ENCODE results near the gene RFC4. TPM values are rescaled to one million over a fixed set of nuclear protein-coding genes. Genes with fewer than 3 reads are reported as not detected.

Gene RFC4
- total and polyA plus RNA-seq, 9 of the 15 experiments (the other 6 are each of a cell fraction or from before 2014, with no cell fraction given): 105 to 227 (median 180) TPM

- TF ChIP-seq FOXO4 (CRISPR knock-in tag; IDR thresholded peaks at IDR 0.05): no peak
- TF ChIP-seq CREB1 (IDR thresholded peaks at IDR 0.05): peak; percentile 68
- TF ChIP-seq CREB1 (CRISPR knock-in tag; IDR thresholded peaks at IDR 0.05): peak; percentile 72; the same call in 1 of the 2 replicates
- no peak for TF ChIP-seq MCM3 (IDR thresholded peaks at IDR 0.05)
- TF ChIP-seq RBM25 (IDR thresholded peaks at IDR 0.05; ENCODE audit: low read depth, low read length, severe bottlenecking): peak; percentile 38
- no peak for TF ChIP-seq PTTG1 (tag; IDR thresholded peaks at IDR 0.05; ENCODE audit: low read depth)
- no peak for TF ChIP-seq KLF13 (tag; IDR thresholded peaks at IDR 0.05; ENCODE audit: borderline replicate concordance, low read depth)
- TF ChIP-seq ZNF134 (CRISPR knock-in tag; conservative IDR thresholded peaks at IDR 0.05): no peak
- TF ChIP-seq ZNF408 (CRISPR knock-in tag; IDR thresholded peaks at IDR 0.05; ENCODE audit: low read depth): no peak
- no peak for TF ChIP-seq RBM22 (IDR thresholded peaks at IDR 0.05; ENCODE audit: low read depth, low read length, poor library complexity, severe bottlenecking)
- peak; percentile 97 for TF ChIP-seq CBX1 (IDR thresholded peaks at IDR 0.05; ENCODE audit: low read depth)
- peak; percentile 70 for TF ChIP-seq EGR1 (conservative IDR thresholded peaks at IDR 0.05)
- TF ChIP-seq STAG1 (CRISPR knock-in tag; IDR thresholded peaks at IDR 0.05; ENCODE audit: borderline replicate concordance): no peak
- TF ChIP-seq RBBP5 (IDR thresholded peaks at IDR 0.05; ENCODE audit: borderline replicate concordance, insufficient read depth, low read length, poor library complexity, severe bottlenecking): peak; percentile 80
- TF ChIP-seq C11orf30 (IDR thresholded peaks at IDR 0.05; ENCODE audit: low read depth): no peak; the same call in 1 of the 2 replicates
- TF ChIP-seq JUN (IDR thresholded peaks at IDR 0.05; ENCODE audit: borderline replicate concordance, low read depth, low read length): 0 out of 2 replicates have a peak, but pooled peaks have one; percentile 15
- no peak for TF ChIP-seq JUN (CRISPR knock-in tag; IDR thresholded peaks at IDR 0.05; ENCODE audit: borderline replicate concordance)
- TF ChIP-seq ZNF384 (IDR thresholded peaks at IDR 0.05; ENCODE audit: low read depth, low read length): no peak
- no peak for TF ChIP-seq ZNF347 (CRISPR knock-in tag; IDR thresholded peaks at IDR 0.05; ENCODE audit: low read depth)
- TF ChIP-seq ZNF184 (CRISPR knock-in tag; IDR thresholded peaks at IDR 0.05): no peak
- TF ChIP-seq ZNF165 (CRISPR knock-in tag; IDR thresholded peaks at IDR 0.05; ENCODE audit: borderline replicate concordance): no peak
- no peak for TF ChIP-seq PBX2 (CRISPR knock-in tag; IDR thresholded peaks at IDR 0.05; ENCODE audit: low read depth)
- peak; percentile 44; the same call in 1 of the 2 replicates for TF ChIP-seq PBX2 (tag; conservative IDR thresholded peaks at IDR 0.05; ENCODE audit: low read depth)
- TF ChIP-seq PCBP1 (IDR thresholded peaks at IDR 0.05; ENCODE audit: low read depth, low read length, poor library complexity, severe bottlenecking): peak; percentile 90
- 0 out of 2 replicates have a peak, but pooled peaks have one; percentile 4 for TF ChIP-seq KLF10 (CRISPR knock-in tag; IDR thresholded peaks at IDR 0.05)
- TF ChIP-seq HEY1 (CRISPR knock-in tag; IDR thresholded peaks at IDR 0.05; ENCODE audit: borderline replicate concordance): no peak
- TF ChIP-seq U2AF2 (optimal IDR thresholded peaks at IDR 0.05; ENCODE audit: low read depth, low read length): no peak
These were observed 23.1 kb downstream of the RFC4 start, which contains the start of gene EIF4A2 (continued) for GRCh38 chr3:186783058-186783730.

Data from K562 (cell line).